GM12872 (cell line): ENCODE measurements around the gene CBFA2T3.

Source experiments
- CTCF ChIP-seq: IDR thresholded peaks from 3 replicates; pipeline ENCODE4 v1.5.1; 2011; ENCODE audit warnings: low read depth, mild to moderate bottlenecking, low read length, moderate library complexity; ENCODE audit not compliant: insufficient read depth

Gene CBFA2T3

GRCh38 chr16:88956546-88957432 lies 20.2 kb downstream of the CBFA2T3 start:
- TF ChIP-seq CTCF: no peak

- no peak for TF ChIP-seq CTCF
Observed at GRCh38 chr16:88955906-88956305, 21.1 kb downstream of the CBFA2T3 start.

- TF ChIP-seq CTCF: no peak
Observed at GRCh38 chr16:88953003-88953690, 23.9 kb downstream of the CBFA2T3 start.

- no peak for TF ChIP-seq CTCF
Observed at GRCh38 chr16:88951989-88952388, 25.0 kb downstream of the CBFA2T3 start.

GRCh38 chr16:88951501-88951900 lies 25.5 kb downstream of the CBFA2T3 start:
- TF ChIP-seq CTCF: no peak

GRCh38 chr16:88948781-88949490 lies 28.1 kb downstream of the CBFA2T3 start:
- no peak for TF ChIP-seq CTCF

GRCh38 chr16:88945473-88945872 lies 31.5 kb downstream of the CBFA2T3 start:
- TF ChIP-seq CTCF: no peak
